DOHH2 (cell line): ENCODE measurements around the gene IFNE.
"Not testable (repeated sequence)": the region's sequence is repeated elsewhere in the genome, so short reads cannot be mapped to it uniquely, and the experiment has no call there.

ENCODE experiments used
- H3F3A ChIP-seq: fragments of 200-600 bp; sonication (generic), shearing (Covaris generic); 2 replicates; pipeline ENCODE4 v1.6.0; 2016; ENCODE audit warnings: antibody characterized with exemption, mild to moderate bottlenecking; ENCODE audit not compliant: control insufficient read depth, insufficient read depth
- H3K27ac ChIP-seq: fragments of 200-600 bp; sonication (generic); 2 replicates; pipeline ENCODE4 v1.5.1; 2014; ENCODE audit warnings: low read depth, mild to moderate bottlenecking, low read length, moderate library complexity
- H3K27me3 ChIP-seq: fragments of 200-600 bp; sonication (generic); 2 replicates; pipeline ENCODE4 v1.6.1; 2014; ENCODE audit warnings: mild to moderate bottlenecking, low read length, mixed read lengths; ENCODE audit not compliant: control insufficient read depth
- H3K36me3 ChIP-seq: fragments of 200-600 bp; sonication (generic); 2 replicates; pipeline ENCODE4 v1.6.1; 2014; ENCODE audit warnings: mild to moderate bottlenecking, low read length, moderate library complexity, mixed read lengths; ENCODE audit not compliant: control insufficient read depth
- H3K4me1 ChIP-seq: fragments of 200-600 bp; sonication (generic); 2 replicates; pipeline ENCODE4 v1.6.1; 2014; ENCODE audit warnings: mild to moderate bottlenecking, low read length, mixed read lengths; ENCODE audit not compliant: control insufficient read depth
- H3K4me2 ChIP-seq: fragments of 200-600 bp; sonication (generic); 2 replicates; pipeline ENCODE4 v1.6.0; 2014; ENCODE audit warnings: mild to moderate bottlenecking, low read length, moderate library complexity
- H3K4me3 ChIP-seq: fragments of 200-600 bp; sonication (generic); 2 replicates; pipeline ENCODE4 v1.5.1; 2014; ENCODE audit warnings: mild to moderate bottlenecking, low read length, mixed read lengths
- H3K79me2 ChIP-seq: fragments of 200-600 bp; sonication (generic); 2 replicates; pipeline ENCODE4 v1.6.1; 2014; ENCODE audit warnings: mild to moderate bottlenecking, low read length, mixed read lengths; ENCODE audit not compliant: control insufficient read depth
- H3K9me2 ChIP-seq: fragments of 200-600 bp; sonication (generic); replicated peaks from 2 replicates; pipeline ENCODE4 v1.6.1; 2014; ENCODE audit warnings: mild to moderate bottlenecking, low read length, mixed read lengths; ENCODE audit not compliant: control insufficient read depth
- H3K9me3 ChIP-seq: fragments of 200-600 bp; sonication (generic); 2 replicates; pipeline ENCODE4 v1.6.1; 2014; ENCODE audit warnings: antibody characterized with exemption, low read length, mixed read lengths; ENCODE audit not compliant: control insufficient read depth, insufficient read depth
- H4K20me1 ChIP-seq: fragments of 200-600 bp; sonication (generic); 2 replicates; pipeline ENCODE4 v1.6.0; 2014; ENCODE audit warnings: low read depth, mild to moderate bottlenecking, antibody characterized with exemption, low read length, moderate library complexity; ENCODE audit not compliant: control insufficient read depth, insufficient read depth
- EZH2phosphoT487 ChIP-seq: fragments of 200-600 bp; sonication (generic); IDR thresholded peaks from 2 replicates; pipeline ENCODE4 v1.6.1; 2017; ENCODE audit warnings: borderline replicate concordance, mild to moderate bottlenecking, antibody characterized with exemption, low read length, moderate library complexity, mixed read lengths
- TF ChIP-seq, protein P1 (sequence below): fragments of 200-600 bp; sonication (generic); IDR thresholded peaks from one replicate; pipeline ENCODE4 v1.5.1; 2014; ENCODE audit warnings: antibody characterized with exemption, mild to moderate bottlenecking, low read depth, low read length; ENCODE audit not compliant: poor library complexity, severe bottlenecking

Gene IFNE

DNA sequence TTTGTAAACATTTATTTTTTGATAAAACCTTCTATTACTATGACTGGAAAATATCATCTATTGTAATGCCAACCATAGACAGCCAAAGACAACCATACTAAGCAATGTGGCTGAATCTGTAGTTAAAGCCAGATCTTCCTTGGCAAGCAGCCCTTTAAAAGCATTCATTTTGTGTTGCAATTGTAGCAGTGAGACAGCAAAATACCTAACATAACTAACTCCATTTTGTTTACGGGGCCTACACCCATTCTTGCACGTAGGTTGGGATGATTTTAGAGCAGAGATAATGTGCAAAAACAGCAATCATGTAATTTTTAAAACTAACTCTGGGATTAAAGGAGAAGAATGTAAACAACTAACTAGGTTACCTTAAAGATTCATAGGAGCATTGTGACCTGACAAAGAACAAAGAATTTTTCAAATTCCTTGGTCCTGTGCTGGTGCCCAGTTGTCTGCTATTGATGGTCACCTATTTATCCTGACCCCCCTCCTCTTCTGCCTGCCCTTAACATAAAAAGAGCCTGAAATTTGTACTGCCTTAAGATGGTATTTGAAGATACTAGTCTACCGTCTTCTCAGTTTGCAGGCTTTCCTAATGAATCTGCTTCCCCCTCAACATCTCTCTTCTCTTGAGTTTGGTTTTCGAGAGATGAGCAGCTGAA lies 31.2 kb downstream of the IFNE start:
- peaks cover 15% of the 10 kb centered on the region for H3K27me3 ChIP-seq
- no peaks in the 10 kb centered on the region for H3K36me3 ChIP-seq
- H3K9me2 ChIP-seq, result no peaks in the 10 kb centered on the region
- H3K79me2 ChIP-seq, result no peaks in the 10 kb centered on the region
- no peak overlapping the region for H3K27ac ChIP-seq
- H3F3A ChIP-seq, result no peaks in the 10 kb centered on the region
- H3K4me3 ChIP-seq, result no peak overlapping the region
- no peaks in the 10 kb centered on the region for H4K20me1 ChIP-seq
- H3K9me3 ChIP-seq, result no peaks in the 10 kb centered on the region
- TF ChIP-seq, protein P1, sequence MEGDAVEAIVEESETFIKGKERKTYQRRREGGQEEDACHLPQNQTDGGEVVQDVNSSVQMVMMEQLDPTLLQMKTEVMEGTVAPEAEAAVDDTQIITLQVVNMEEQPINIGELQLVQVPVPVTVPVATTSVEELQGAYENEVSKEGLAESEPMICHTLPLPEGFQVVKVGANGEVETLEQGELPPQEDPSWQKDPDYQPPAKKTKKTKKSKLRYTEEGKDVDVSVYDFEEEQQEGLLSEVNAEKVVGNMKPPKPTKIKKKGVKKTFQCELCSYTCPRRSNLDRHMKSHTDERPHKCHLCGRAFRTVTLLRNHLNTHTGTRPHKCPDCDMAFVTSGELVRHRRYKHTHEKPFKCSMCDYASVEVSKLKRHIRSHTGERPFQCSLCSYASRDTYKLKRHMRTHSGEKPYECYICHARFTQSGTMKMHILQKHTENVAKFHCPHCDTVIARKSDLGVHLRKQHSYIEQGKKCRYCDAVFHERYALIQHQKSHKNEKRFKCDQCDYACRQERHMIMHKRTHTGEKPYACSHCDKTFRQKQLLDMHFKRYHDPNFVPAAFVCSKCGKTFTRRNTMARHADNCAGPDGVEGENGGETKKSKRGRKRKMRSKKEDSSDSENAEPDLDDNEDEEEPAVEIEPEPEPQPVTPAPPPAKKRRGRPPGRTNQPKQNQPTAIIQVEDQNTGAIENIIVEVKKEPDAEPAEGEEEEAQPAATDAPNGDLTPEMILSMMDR, result no peak
- no peak for TF ChIP-seq EZH2phosphoT487
- no peak overlapping the region for H3K4me2 ChIP-seq
- no peaks in the 10 kb centered on the region for H3K4me1 ChIP-seq

DNA sequence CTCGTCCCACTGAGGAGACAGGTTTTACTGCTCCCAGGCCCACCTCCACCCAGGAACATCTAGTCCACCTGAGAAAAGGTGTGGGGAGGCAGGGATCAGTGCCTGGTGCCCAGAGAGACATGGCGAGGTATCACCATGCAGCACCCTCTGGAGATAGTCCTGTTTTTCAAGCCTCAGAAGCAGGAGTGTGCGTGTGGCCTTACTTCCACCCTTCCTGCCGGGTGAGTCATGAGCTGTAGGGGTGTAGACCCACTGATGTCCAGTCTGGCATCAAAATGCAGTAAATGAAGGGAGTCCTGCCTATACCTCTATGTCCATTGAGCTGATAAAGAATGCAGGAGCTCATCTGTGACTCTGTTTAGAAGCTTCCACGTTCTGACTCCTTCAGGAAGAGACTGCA lies 32.8 kb downstream of the IFNE start:
- H3K4me3 ChIP-seq, H3F3A ChIP-seq, H3K4me2 ChIP-seq, H4K20me1 ChIP-seq, H3K27ac ChIP-seq, H3K36me3 ChIP-seq, H3K4me1 ChIP-seq, H3K9me3 ChIP-seq, H3K9me2 ChIP-seq, H3K79me2 ChIP-seq: not testable (repeated sequence)
- peaks cover 16% of the 10 kb centered on the region for H3K27me3 ChIP-seq

DNA sequence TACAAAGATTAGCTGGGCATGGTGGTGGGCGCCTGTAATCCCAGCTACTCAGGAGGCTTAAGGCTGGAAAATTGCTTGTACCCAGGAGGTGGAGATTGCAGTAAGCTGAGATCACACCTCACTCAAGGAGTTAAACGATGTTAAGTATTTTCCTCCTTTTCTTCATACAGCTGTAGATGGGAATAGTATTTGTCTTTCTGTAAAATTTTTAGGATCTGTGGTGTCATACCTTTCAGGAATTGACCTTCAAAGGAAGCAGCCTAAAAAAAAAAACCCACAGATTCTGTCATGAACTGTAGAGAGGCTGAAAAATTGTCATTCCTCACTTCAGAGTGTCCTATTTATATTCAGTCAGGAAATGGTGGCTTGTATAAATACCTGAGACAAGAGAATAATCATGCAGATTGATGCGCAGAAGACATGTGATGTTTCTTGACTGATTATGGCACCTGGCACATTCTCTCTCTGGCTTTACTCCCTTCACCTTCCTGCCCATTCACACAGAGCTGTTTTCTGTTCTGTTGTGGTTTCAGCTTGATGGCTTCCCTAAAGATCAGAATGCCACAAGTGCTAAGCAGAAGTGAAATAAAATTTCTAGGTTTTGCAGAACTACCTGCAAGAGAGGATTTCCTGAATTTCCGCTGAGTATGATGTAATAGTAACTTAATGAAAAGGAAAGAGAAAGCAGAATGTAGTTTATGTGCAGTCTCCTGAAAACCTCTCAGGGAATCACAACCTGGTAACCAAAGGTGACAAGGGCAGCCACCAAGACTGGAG lies 38.1 kb downstream of the IFNE start:
- H3K4me1 ChIP-seq, result no peaks in the 10 kb centered on the region
- no peak overlapping the region for H3K4me2 ChIP-seq
- peaks cover 9% of the 10 kb centered on the region; the same call in 1 of the 2 replicates for H3K27me3 ChIP-seq
- H3K27ac ChIP-seq, result no peak overlapping the region
- H3K4me3 ChIP-seq, result no peak overlapping the region
- H3K36me3 ChIP-seq, result no peaks in the 10 kb centered on the region
- H3F3A ChIP-seq, result no peaks in the 10 kb centered on the region
- H3K9me2 ChIP-seq, result no peaks in the 10 kb centered on the region
- H4K20me1 ChIP-seq, result no peaks in the 10 kb centered on the region
- H3K79me2 ChIP-seq, result no peaks in the 10 kb centered on the region
- no peak for TF ChIP-seq EZH2phosphoT487
- TF ChIP-seq, protein P1, result no peak
- no peaks in the 10 kb centered on the region for H3K9me3 ChIP-seq

DNA sequence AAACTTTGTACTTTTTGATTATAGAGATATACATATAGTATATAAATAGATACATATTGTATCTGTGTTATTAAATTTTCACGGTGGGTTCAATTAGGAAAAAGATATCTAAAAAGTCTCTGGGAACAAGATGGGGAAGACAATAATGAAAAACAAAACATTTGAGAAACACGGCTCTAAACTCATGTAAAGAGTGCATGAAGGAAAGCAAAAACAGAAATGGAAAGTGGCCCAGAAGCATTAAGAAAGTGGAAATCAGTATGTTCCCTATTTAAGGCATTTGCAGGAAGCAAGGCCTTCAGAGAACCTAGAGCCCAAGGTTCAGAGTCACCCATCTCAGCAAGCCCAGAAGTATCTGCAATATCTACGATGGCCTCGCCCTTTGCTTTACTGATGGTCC lies 42.0 kb downstream of the IFNE start, which contains the start of gene IFNA1:
Gene IFNA1 (plus strand): TSS at position 301 of the 400 bp plus-strand sequence. CDS start 69 bp downstream, at position 370.
- H3K4me3 ChIP-seq, result no peak within 1 kb of the TSS
- no peak within 1 kb of the TSS for H3K27ac ChIP-seq
- H3F3A ChIP-seq, result no peaks in the 10 kb centered on the region
- TF ChIP-seq EZH2phosphoT487, result no peak
- TF ChIP-seq, protein P1, result no peak
- peaks cover 13% of the 10 kb centered on the region for H3K27me3 ChIP-seq
- H3K79me2 ChIP-seq, result no peaks in the 10 kb centered on the region
- no peak within 1 kb of the TSS for H3K4me2 ChIP-seq
- no peaks in the 10 kb centered on the region for H3K9me3 ChIP-seq
- no peaks in the 10 kb centered on the region for H3K9me2 ChIP-seq
- H3K36me3 ChIP-seq, result no peaks in the 10 kb centered on the region
- no peaks in the 10 kb centered on the region for H3K4me1 ChIP-seq
- H4K20me1 ChIP-seq, result no peaks in the 10 kb centered on the region

DNA sequence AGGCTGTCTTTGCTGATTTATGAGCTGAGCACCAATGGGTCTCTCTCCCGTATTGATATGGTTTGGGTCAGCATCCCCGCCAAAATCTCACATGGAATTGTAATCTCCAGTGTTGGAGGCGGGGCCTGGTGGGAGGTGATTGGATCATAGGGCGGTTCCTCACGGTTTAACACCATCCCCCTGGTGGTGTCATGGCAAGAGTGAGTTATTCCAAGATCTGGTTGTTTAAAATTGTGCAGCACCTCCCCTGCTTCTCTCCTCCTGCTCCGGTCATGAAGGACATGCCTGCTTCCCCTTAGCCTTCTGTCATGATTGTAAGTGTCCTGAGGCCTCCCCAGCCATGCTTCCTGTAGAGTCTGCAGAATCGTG lies 47.1 kb downstream of the IFNE start:
- not testable (repeated sequence) for H3K27ac ChIP-seq, H3K4me1 ChIP-seq, H3K9me3 ChIP-seq, H4K20me1 ChIP-seq, H3K4me2 ChIP-seq, H3K4me3 ChIP-seq, H3K9me2 ChIP-seq, H3K36me3 ChIP-seq, H3K79me2 ChIP-seq, H3F3A ChIP-seq
- peaks cover 24% of the 10 kb centered on the region for H3K27me3 ChIP-seq
